SJSA1 (cell line): ENCODE data around the gene RAB8A. TPM values are rescaled to one million over a fixed set of nuclear protein-coding genes. Genes with fewer than 3 reads are reported as not detected.
A peak's percentile ranks its signal among the peaks of the same experiment; 100 is the strongest.

Experiments used
- DNase-seq, 2 experiments: peaks; one replicate each; pipeline ENCODE4 v3.0.0-alpha.2; 2015 to 2020; ENCODE audit warnings: low spot score in 2 of 2, low read depth in 1 of 2
- H3K27ac ChIP-seq: fragments of 250-450 bp; sonication (Bioruptor Pico); 2 replicates; pipeline ENCODE4 v1.5.1; 2020; ENCODE audit warnings: mild to moderate bottlenecking, moderate library complexity
- H3K27me3 ChIP-seq: fragments of 250-450 bp; sonication (Bioruptor Pico); replicated peaks from 2 replicates; pipeline ENCODE4 v1.5.1; 2020; ENCODE audit warnings: mild to moderate bottlenecking, moderate library complexity
- H3K36me3 ChIP-seq: fragments of 250-450 bp; sonication (Bioruptor Pico); 2 replicates; pipeline ENCODE4 v1.5.1; 2020; ENCODE audit warnings: mild to moderate bottlenecking
- H3K4me1 ChIP-seq: fragments of 250-450 bp; sonication (Bioruptor Pico); replicated peaks from 2 replicates; pipeline ENCODE4 v1.6.1; 2021; ENCODE audit warnings: mild to moderate bottlenecking
- H3K4me3 ChIP-seq: fragments of 250-450 bp; sonication (Bioruptor Pico); 2 replicates; pipeline ENCODE4 v1.5.1; 2020; ENCODE audit warnings: mild to moderate bottlenecking
- H3K9me3 ChIP-seq: fragments of 250-450 bp; sonication (Bioruptor Pico); replicated peaks from 2 replicates; pipeline ENCODE4 v1.5.1; 2020; ENCODE audit warnings: mild to moderate bottlenecking
- total RNA-seq: library from RNA; depleted of rRNA; stranded (reverse); fragments of >200 nt; shearing (Covaris generic); gene quantifications from 2 replicates; pipeline ENCODE4 v1.2.3, GENCODE V29; 2014

The RAB8A gene
- total RNA-seq, 1 experiment from 2014 or later = 69.5 TPM

DNA sequence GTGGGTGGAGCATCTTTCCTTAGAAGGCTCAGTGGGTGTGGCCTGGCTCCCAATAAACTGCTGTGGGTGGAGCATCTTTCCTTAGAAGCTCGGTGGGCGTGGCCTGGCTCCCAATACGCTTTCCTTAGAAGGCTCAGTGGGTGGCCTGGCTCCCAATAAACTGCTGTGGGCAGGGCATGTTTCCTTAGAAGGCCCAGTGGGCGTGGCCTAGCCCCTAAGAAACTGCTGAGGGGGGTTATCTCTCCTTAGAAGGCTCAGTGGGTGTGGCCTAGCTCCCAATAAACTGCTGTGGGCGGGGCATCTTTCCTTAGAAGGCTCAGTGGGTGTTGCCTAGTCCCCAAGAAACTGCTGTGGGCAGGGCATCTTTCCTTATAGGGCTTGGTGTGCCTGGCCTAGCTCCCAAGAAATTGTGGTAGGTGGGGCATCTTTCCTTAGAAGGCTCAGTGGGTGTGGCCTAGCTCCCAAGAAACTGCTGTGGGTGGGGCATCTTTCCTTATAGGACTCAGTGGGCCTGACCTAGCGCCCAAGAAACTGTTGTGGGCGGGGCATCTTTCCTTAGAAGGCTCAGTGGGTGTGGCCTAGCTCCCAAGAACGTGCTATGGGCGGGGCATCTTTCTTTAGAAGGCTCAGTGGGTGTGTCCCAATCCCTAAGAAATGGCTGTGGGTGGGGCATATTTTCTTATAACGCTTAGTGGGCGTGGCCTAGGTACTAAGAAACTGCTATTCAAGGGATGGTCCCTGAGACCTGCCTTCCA lies 42.1 kb downstream of the RAB8A start:
- Histone ChIP-seq H3K9me3 (no peaks in the 10 kb centered on the region), H3K4me3 (no peak overlapping the region), H3K27me3 (no peaks in the 10 kb centered on the region), H3K36me3 (no peaks in the 10 kb centered on the region), H3K4me1 (no peaks in the 10 kb centered on the region), H3K27ac (no peak overlapping the region)
- peak in 1 of 2 experiments; percentile 12 for DNase-seq

DNA sequence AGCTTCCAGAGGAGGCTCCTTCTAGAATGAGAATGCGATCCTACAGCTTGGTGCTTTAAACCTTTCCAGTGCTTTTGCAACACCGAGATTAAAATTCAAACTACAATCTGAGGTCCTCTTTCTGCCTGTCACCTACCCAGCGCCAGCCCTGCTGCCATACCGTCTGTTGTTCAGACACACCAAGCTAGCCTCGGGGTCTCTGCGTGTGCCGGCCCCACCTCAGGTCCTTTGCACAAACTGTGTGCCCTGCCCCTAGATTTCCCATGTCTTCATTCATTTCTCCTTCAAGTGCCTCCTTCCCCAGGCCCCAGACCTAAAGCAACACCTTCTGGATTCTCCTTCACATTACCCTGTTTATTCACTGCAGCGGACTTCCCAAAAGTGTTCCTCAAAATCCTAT lies 42.9 kb downstream of the RAB8A start:
- no peak for DNase-seq
- Histone ChIP-seq H3K27ac (no peak overlapping the region), H3K27me3 (no peaks in the 10 kb centered on the region), H3K9me3 (no peaks in the 10 kb centered on the region), H3K36me3 (no peaks in the 10 kb centered on the region), H3K4me3 (no peak overlapping the region), H3K4me1 (no peaks in the 10 kb centered on the region)

DNA sequence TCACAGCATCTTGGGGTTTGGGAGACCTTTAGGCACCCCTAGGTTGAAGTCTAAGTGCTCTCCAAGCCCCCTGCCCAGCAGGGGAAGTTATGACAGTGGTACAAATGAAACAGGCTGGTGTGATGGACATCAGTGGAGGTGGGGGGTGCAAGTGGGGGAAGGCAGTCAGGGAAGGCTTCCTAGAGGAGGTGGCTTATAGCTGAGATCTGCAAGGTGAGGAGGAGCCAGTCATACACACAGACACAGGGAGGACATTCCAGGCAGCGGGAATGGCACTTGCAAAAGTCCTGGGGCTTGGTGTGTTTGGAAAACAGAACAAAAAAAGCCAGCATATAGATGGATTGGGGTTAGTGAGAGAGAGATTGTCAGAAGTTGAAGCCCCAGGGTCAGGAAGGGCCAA lies 43.4 kb downstream of the RAB8A start:
- H3K27ac ChIP-seq = no peak overlapping the region
- H3K36me3 ChIP-seq = no peaks in the 10 kb centered on the region
- no peaks in the 10 kb centered on the region for H3K27me3 ChIP-seq
- DNase-seq = no peak
- no peak overlapping the region for H3K4me3 ChIP-seq
- H3K9me3 ChIP-seq = no peaks in the 10 kb centered on the region
- no peaks in the 10 kb centered on the region for H3K4me1 ChIP-seq

DNA sequence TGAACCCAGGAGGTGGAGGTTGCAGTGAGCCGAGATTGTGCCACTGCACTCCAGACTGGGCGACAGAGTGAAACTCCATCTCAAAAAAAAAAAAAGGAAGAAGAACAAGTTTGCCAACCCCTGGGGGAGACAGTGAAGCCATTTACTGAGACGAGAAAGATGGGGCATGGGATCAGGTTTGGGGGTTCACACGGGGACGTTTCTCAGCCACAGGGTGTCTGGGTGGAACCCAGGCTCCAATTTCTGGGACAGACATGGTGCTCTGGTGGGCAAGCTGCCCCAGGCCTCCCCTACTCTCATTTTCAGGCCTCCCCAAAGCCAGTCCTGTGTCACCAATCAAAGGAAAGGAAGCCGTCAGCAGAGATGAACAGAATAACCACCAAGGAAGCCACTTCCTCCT lies 45.2 kb downstream of the RAB8A start:
- Histone ChIP-seq H3K36me3 (no peaks in the 10 kb centered on the region), H3K27me3 (no peaks in the 10 kb centered on the region), H3K4me3 (no peak overlapping the region), H3K9me3 (no peaks in the 10 kb centered on the region), H3K27ac (no peak overlapping the region), H3K4me1 (peaks cover 12% of the 10 kb centered on the region)
- no peak for DNase-seq

DNA sequence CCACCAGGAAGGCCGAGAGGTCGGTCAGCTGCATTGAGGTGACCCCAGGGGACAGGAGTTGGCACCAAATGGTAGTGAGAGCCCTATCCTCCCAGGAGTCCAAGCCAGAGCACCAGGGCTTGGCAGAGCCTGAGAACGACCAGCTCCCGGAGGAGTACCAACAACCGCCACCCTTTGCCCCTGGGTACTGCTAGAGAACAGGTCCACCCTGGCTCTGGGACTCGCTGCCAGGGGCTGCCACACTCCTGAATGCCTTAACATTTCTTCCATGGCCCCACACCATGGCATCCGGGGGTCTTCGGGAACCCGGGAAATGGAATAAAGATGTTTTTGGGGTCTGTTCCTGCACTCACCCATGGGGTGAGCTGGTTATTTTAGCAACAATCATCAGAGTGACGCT lies 45.9 kb downstream of the RAB8A start:
- DNase-seq = no peak
- Histone ChIP-seq H3K27ac (no peak overlapping the region), H3K27me3 (no peaks in the 10 kb centered on the region), H3K9me3 (no peaks in the 10 kb centered on the region), H3K4me3 (no peak overlapping the region), H3K4me1 (peaks cover 12% of the 10 kb centered on the region), H3K36me3 (no peaks in the 10 kb centered on the region)

DNA sequence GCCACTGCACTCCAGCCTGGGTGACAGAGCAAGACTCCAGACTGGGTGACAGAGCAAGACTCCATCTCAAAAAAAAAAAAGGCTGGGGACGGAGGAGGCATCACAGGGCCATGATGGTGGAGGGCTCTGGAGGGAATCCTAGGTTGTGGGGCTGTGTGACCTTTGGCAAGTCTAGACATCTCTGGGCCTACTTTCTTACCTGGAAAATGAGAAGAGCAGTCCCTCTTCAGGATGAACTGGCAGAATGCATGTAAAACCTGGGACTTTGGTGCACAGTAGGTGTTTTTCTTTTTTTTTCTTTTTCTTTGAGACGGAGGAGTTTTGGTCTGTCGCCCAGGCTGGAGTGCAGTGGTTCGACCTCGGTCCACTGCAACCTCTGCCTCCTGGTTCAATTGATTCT lies 48.0 kb downstream of the RAB8A start:
- Histone ChIP-seq H3K4me3 (no peak overlapping the region), H3K36me3 (no peaks in the 10 kb centered on the region), H3K4me1 (peaks cover 17% of the 10 kb centered on the region), H3K27ac (no peak overlapping the region), H3K9me3 (no peaks in the 10 kb centered on the region), H3K27me3 (no peaks in the 10 kb centered on the region)
- DNase-seq = no peak

DNA sequence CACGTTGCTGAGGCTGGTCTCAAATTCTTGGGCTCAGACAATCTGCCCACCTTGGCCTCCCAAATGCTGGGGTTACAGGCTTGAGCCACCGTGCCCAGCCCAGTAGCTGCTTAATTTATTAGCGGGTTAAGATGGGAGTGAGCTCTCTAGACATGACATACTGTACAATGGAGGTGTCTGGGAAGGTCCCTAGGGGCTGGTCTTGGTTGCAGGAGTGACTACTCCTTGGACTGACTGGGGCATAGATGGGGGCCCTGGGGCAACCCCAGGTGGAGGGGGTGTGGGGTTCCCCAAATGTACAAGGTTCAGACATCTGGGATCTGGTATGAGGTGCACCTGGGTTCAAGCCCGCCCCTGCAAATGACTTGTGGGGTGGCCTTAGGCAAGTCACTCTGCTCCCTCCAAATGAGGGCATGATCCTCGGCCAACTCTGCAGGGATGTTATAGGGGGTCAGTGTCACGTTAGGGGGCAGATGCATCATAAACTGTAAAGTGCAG lies 48.8 kb downstream of the RAB8A start:
- H3K4me3 ChIP-seq = no peak overlapping the region
- peaks cover 17% of the 10 kb centered on the region for H3K4me1 ChIP-seq
- H3K9me3 ChIP-seq = no peaks in the 10 kb centered on the region
- H3K36me3 ChIP-seq = no peaks in the 10 kb centered on the region
- H3K27me3 ChIP-seq = no peaks in the 10 kb centered on the region
- no peak overlapping the region for H3K27ac ChIP-seq
- no peak for DNase-seq

DNA sequence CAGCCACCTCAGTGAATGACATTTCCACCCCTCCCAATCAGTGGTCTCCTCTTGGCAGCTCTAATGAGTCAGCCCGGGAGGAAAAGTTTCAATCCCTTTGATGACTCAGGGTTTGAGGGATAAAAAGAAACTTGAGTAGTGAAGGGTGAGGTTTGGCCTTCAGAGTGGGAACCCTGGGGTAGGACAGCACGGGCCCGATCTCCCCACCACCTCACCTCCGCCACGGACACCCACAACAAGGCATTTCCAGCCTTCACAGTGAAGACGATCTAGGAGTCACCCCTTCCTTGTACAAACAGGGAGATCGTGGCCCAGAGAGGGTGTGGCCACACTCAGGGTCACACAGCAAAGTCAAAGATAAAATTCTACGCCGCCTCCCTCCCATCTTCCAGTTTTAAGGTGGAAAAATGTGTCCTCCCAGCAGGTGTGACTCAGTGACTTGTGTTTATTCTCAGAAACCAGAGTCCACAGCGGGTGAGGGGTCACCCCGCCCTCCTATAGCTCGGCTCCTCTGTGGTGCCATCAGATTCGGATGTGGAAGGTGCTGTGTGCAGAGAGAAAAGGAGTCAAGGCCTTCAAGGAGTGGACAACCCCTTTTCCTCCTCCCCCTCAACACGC lies 49.4 kb downstream of the RAB8A start:
- H3K4me1 ChIP-seq = peaks cover 17% of the 10 kb centered on the region
- H3K27ac ChIP-seq = peak overlapping the region; percentile 30; the same call in 1 of the 2 replicates
- peak in 1 of 2 experiments; percentile 61 for DNase-seq
- H3K9me3 ChIP-seq = no peaks in the 10 kb centered on the region
- no peaks in the 10 kb centered on the region for H3K27me3 ChIP-seq
- no peaks in the 10 kb centered on the region for H3K36me3 ChIP-seq
- H3K4me3 ChIP-seq = no peak overlapping the region

DNA sequence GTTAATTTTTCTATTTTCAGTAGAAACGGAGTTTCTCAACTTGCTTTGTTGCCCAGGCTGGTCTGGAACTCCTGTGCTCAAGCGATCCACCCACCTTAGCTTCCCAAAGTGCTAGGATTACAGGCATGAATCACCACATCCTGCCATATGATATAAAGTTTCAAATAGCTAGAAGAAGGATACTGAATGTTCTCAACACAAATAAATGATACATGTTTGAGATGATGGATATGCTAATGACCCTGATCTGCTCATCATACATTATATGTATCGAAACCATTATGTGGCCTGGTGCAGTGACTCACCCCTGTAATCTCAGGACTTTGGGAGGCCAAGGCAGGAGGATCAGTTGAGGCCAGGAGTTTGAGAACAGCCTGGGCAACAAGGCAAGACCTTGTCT lies 50.2 kb downstream of the RAB8A start:
- no peaks in the 10 kb centered on the region for H3K36me3 ChIP-seq

DNA sequence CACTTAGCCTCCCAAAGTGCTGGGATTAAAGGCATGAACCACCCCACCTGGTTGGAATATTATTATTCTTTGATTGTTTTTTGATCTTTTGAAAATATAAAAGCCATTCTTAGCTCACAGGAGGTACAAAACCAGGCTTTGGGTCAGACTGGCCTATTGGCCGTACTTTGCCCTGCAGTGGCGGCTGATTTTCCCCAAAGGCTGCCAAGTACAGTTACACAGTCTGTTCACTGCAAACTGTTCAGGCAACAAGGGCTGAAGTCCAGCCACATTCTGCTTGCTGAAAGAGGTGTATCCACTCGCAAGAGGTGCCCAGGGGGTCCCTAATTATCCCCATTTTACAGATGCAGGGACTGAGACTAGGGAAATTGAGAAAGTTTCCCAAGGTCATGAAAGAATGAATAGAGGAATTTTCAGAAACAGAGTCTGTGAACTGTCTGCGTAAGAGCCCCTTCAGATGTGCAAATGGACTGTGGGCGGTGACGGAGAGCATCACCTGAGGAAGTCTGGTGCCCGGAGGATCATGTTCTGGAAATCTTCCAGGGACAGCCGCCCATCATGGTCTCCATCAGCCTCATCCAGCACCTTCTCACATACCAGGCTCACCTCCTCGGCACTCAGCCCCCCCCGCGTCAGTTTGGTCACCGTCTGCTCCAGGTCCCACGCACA lies 52.7 kb downstream of the RAB8A start:
- Histone ChIP-seq H3K27me3 (no peaks in the 10 kb centered on the region), H3K4me1 (peaks cover 17% of the 10 kb centered on the region), H3K4me3 (no peak overlapping the region), H3K27ac (no peak overlapping the region), H3K9me3 (no peaks in the 10 kb centered on the region), H3K36me3 (no peaks in the 10 kb centered on the region)
- DNase-seq = no peak

More for the DNA sequence above, 50.2 kb downstream of the RAB8A start:
- no peak overlapping the region for H3K4me3 ChIP-seq
- DNase-seq = peak in 1 of 2 experiments; percentile 26
- H3K27me3 ChIP-seq = no peaks in the 10 kb centered on the region
- H3K9me3 ChIP-seq = no peaks in the 10 kb centered on the region
- no peak overlapping the region for H3K27ac ChIP-seq
- peaks cover 17% of the 10 kb centered on the region for H3K4me1 ChIP-seq

DNA sequence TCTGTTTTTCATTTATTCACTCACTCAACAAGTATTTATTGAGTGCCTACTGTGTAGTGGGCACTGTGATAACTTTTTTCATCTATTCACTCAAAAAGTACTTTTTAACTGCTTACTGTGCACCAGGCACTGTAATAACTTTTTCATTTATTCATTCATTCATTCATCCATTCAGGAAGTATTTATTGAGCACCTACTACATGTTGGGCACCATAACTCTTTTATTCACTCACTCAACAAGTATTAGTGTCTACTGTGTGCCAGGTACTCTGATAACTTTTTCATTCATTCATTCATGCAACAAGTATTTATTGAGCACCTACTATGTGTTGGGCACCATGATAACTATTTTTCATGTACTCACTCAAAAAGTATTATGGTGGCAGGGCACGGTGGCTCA lies 54.7 kb downstream of the RAB8A start:
- no peak overlapping the region for H3K4me3 ChIP-seq
- H3K27me3 ChIP-seq = no peaks in the 10 kb centered on the region
- no peaks in the 10 kb centered on the region for H3K36me3 ChIP-seq
- H3K27ac ChIP-seq = no peak overlapping the region
- no peak for DNase-seq
- no peaks in the 10 kb centered on the region for H3K9me3 ChIP-seq
- peaks cover 8% of the 10 kb centered on the region for H3K4me1 ChIP-seq

DNA sequence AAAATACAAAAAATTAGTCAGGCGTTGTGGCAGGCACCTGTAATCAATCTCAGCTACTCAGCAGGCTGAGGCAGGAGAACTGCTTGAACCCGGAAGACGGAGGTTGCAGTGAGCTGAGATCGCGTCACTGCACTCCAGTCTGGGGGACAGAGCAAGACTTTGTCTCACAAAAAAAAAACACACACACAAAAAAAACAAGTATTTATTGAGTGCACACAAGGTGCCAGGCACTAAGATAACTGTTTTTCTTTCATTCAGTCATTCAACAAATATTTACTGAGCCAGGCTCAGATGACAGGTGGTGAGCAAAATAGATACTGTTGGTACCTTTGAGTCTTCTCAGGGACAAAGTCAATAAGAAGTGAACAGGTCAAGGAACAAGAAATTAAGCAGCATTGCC lies 55.4 kb downstream of the RAB8A start:
- H3K4me1 ChIP-seq = peaks cover 5% of the 10 kb centered on the region
- H3K4me3 ChIP-seq = no peak overlapping the region
- H3K27me3 ChIP-seq = no peaks in the 10 kb centered on the region
- no peak overlapping the region for H3K27ac ChIP-seq
- H3K36me3 ChIP-seq = no peaks in the 10 kb centered on the region
- no peak for DNase-seq
- H3K9me3 ChIP-seq = no peaks in the 10 kb centered on the region

DNA sequence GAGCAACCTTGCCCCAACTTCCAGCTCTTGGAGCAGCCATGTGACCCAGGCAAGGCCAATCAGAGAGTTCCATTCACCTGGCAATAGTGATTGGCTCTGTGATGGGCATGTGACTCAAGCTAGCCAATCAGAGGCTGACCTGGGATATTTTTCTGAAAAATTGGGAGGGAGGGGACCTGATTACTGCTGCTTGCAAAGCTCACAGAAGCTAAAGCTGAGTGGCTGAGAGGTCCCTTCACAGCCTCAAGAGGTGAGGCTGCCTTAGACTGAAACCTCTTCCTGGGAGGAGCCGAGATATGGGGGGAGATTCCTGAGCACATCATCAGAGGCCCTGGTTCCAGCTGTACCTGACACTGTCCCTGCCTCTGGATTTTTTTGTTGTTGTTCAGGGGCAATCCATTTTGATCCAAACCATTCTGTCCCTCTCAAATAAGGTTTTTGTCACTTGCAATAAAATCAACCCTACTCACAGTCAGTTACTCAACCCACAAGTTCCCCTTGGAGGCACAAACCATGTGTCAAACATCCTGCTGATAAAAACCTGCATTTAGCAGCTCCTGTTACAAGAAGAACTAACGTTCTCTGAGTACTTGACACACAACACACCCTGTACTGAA lies 56.9 kb downstream of the RAB8A start:
- H3K4me3 ChIP-seq = no peak overlapping the region
- no peaks in the 10 kb centered on the region for H3K36me3 ChIP-seq
- no peak for DNase-seq
- no peaks in the 10 kb centered on the region for H3K9me3 ChIP-seq
- no peaks in the 10 kb centered on the region for H3K4me1 ChIP-seq
- no peak overlapping the region for H3K27ac ChIP-seq
- no peaks in the 10 kb centered on the region for H3K27me3 ChIP-seq

DNA sequence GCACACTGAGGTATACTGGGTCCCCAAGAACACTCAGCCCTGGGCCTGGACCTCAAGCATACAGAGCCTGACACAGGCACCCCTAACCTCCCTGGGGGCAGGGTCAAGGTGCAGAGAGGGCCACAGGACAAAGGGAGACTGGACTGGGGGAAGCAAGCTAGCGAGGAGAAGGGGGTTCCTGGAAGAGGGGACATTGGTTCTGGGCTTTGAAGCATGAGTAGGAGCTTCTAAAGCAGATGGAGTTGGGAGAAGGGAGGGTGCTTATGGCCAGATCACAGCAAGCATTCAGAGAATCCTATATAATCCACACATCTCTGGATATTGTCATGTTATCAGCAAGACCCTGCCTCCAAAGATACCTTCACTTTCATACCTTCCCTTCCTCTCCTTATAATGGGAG lies 58.4 kb downstream of the RAB8A start:
- Histone ChIP-seq H3K4me3 (no peak overlapping the region), H3K36me3 (no peaks in the 10 kb centered on the region), H3K27me3 (no peaks in the 10 kb centered on the region), H3K27ac (no peak overlapping the region), H3K9me3 (no peaks in the 10 kb centered on the region), H3K4me1 (no peaks in the 10 kb centered on the region)
- no peak for DNase-seq
